Stimulated activated CD4-positive, alpha-beta T cell treated with anti-CD3 and anti-CD28 coated beads, TNF-alpha, amount 100 ng/mL, for 24 hours (primary cell): ENCODE measurements around the gene CORO1C.

Experiments
- DNase-seq, 3 experiments: peaks; one replicate each; pipeline ENCODE4 v3.0.0-alpha.2; 2020; ENCODE audit warnings: low read depth in 3 of 3

The CORO1C gene

GRCh38 chr12:108724890-108725151 lies 6.5 kb downstream of the CORO1C start:
- no peak for DNase-seq

GRCh38 chr12:108724054-108724889 lies 7.0 kb downstream of the CORO1C start:
- DNase-seq = no peak

GRCh38 chr12:108722992-108723766 lies 8.1 kb downstream of the CORO1C start:
- no peak for DNase-seq

- DNase-seq = no peak
Observed at GRCh38 chr12:108722463-108722862, 8.9 kb downstream of the CORO1C start.

GRCh38 chr12:108721824-108722223 lies 9.5 kb downstream of the CORO1C start:
- DNase-seq = no peak

GRCh38 chr12:108720757-108721514 lies 10.4 kb downstream of the CORO1C start:
- DNase-seq = no peak

- DNase-seq = no peak
Observed at GRCh38 chr12:108717243-108717642, 14.1 kb downstream of the CORO1C start.

- no peak for DNase-seq
Observed at GRCh38 chr12:108714866-108715265, 16.5 kb downstream of the CORO1C start.

GRCh38 chr12:108713471-108713870 lies 17.8 kb downstream of the CORO1C start:
- no peak for DNase-seq

GRCh38 chr12:108712925-108713203 lies 18.5 kb downstream of the CORO1C start:
- DNase-seq = no peak

- no peak for DNase-seq
Observed at GRCh38 chr12:108712165-108712924, 19.0 kb downstream of the CORO1C start.

- no peak for DNase-seq
Observed at GRCh38 chr12:108711489-108712164, 19.7 kb downstream of the CORO1C start.

GRCh38 chr12:108709697-108710096 lies 21.6 kb downstream of the CORO1C start:
- no peak for DNase-seq

GRCh38 chr12:108704527-108704926 lies 26.8 kb downstream of the CORO1C start:
- no peak for DNase-seq

- no peak for DNase-seq
Observed at GRCh38 chr12:108702595-108703320, 28.6 kb downstream of the CORO1C start.

GRCh38 chr12:108701779-108702441 lies 29.4 kb downstream of the CORO1C start:
- no peak for DNase-seq

- DNase-seq = no peak
Observed at GRCh38 chr12:108700833-108701541, 30.3 kb downstream of the CORO1C start.

GRCh38 chr12:108699955-108700563 lies 31.3 kb downstream of the CORO1C start:
- no peak for DNase-seq

- no peak for DNase-seq
Observed at GRCh38 chr12:108697905-108698304, 33.4 kb downstream of the CORO1C start.
